GM18858 (cell line): Measurements from ENCODE around the gene DENR.

Experiments used
- ATAC-seq: cut with Tn5 transposase; IDR thresholded peaks from one replicate; pipeline ENCODE4 v1.9.1; 2021; ENCODE audit not compliant: unreplicated experiment

The DENR gene

DNA sequence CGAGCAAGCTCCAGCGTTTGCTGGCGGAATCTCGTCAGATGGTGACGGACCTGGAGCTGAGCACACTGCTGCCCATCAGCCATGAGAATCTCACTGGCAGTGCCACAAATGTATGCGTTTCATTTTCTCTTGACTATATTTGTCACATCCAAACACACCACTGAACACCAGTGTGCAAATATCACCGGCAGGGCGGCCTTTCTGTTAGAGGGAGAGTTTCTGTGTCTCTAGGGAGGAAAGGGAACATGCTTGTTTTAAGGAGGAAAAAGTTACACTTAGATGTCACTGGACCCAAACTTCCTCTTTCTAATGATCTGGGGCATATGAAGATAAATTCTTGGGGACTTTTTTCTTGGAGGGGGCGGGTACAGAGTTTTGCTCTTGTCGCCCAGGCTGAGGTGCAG is 60.7 kb downstream of the DENR start:
- no peak for ATAC-seq

GRCh38 chr12:122819209-122819785 is 66.7 kb downstream of the DENR start:
- no peak for ATAC-seq

GRCh38 chr12:122820138-122820537 is 67.5 kb downstream of the DENR start:
- ATAC-seq: no peak
